BLaER1 treated with 17β-estradiol and CSF1 and Interleukin-3, amounts not matched to agents 10 nM and 100 nM (cell line): Measurements from ENCODE around the gene P4HA2.

Experiments used
- H3K27ac ChIP-seq, 11 experiments: shearing (Covaris generic); formaldehyde crosslinking; 2 replicates each; pipeline ENCODE4 v1.8.1; 2022
- H3K27me3 ChIP-seq, 11 experiments: shearing (Covaris generic); formaldehyde crosslinking; 2 replicates each; pipeline ENCODE4 v1.8.1; 2022
- H3K36me3 ChIP-seq, 11 experiments: shearing (Covaris generic); formaldehyde crosslinking; 2 replicates each; pipeline ENCODE4 v1.8.1; 2022
- H3K4me1 ChIP-seq, 10 experiments: shearing (Covaris generic); formaldehyde crosslinking; 2 replicates each; pipeline ENCODE4 v1.8.1; 2022
- H3K4me2 ChIP-seq, 11 experiments: shearing (Covaris generic); formaldehyde crosslinking; 2 replicates each; pipeline ENCODE4 v1.8.1; 2022
- H3K4me3 ChIP-seq, 10 experiments: shearing (Covaris generic); formaldehyde crosslinking; 2 replicates each; pipeline ENCODE4 v1.8.1; 2022
- H3K9ac ChIP-seq, 11 experiments: shearing (Covaris generic); formaldehyde crosslinking; 2 replicates each; pipeline ENCODE4 v1.8.1; 2022
- H3K9me3 ChIP-seq, 11 experiments: shearing (Covaris generic); formaldehyde crosslinking; replicated peaks in 1 of 11; 2 replicates each; pipeline ENCODE4 v1.8.1; 2022
- H4K20me1 ChIP-seq, 11 experiments: shearing (Covaris generic); formaldehyde crosslinking; 2 replicates each; pipeline ENCODE4 v1.8.1; 2022
- Cebpa-rat ChIP-seq, 11 experiments: shearing (Covaris generic); IDR thresholded peaks; 2 replicates each; pipeline ENCODE4 v1.8.1; 2022

Gene P4HA2

GRCh38 chr5:132239776-132240175 lies 12.1 kb upstream of the P4HA2 start:
- Histone ChIP-seq H3K27ac (no peak overlapping the region), H3K4me2 (no peak overlapping the region), H3K4me3 (no peak overlapping the region), H3K9me3 (peaks cover 18 to 39% (median 29%) of the 10 kb centered on the region in 11 experiments), H3K36me3 (no peaks in the 10 kb centered on the region), H3K4me1 (peaks cover 11 to 23% (median 17%) of the 10 kb centered on the region in 10 experiments; a peak in 16 of 20 replicates), H3K9ac (no peak overlapping the region), H4K20me1 (no peaks in the 10 kb centered on the region), H3K27me3 (no peaks in the 10 kb centered on the region)
- no peak for TF ChIP-seq Cebpa-rat (IDR thresholded peaks at IDR 0.05)

GRCh38 chr5:132238901-132239500 lies 11.3 kb upstream of the P4HA2 start:
- Histone ChIP-seq H3K27ac (no peak overlapping the region), H3K27me3 (no peaks in the 10 kb centered on the region), H3K4me1 (peaks cover 11 to 23% (median 17%) of the 10 kb centered on the region in 10 experiments; a peak in 16 of 20 replicates), H3K9ac (no peak overlapping the region), H3K9me3 (peaks cover 10 to 31% (median 21%) of the 10 kb centered on the region in 11 experiments), H4K20me1 (no peaks in the 10 kb centered on the region), H3K4me3 (no peak overlapping the region), H3K36me3 (no peaks in the 10 kb centered on the region), H3K4me2 (no peak overlapping the region)
- no peak for TF ChIP-seq Cebpa-rat (IDR thresholded peaks at IDR 0.05)

GRCh38 chr5:132238169-132238744 lies 10.6 kb upstream of the P4HA2 start:
- peaks cover 3 to 24% (median 14%) of the 10 kb centered on the region in 11 experiments; a peak in 19 of 22 replicates for H3K9me3 ChIP-seq
- H3K27me3 ChIP-seq = no peaks in the 10 kb centered on the region
- H3K36me3 ChIP-seq = no peaks in the 10 kb centered on the region
- H3K9ac ChIP-seq = no peak overlapping the region
- H4K20me1 ChIP-seq = no peaks in the 10 kb centered on the region
- TF ChIP-seq Cebpa-rat (IDR thresholded peaks at IDR 0.05) = no peak
- no peak overlapping the region for H3K4me3 ChIP-seq
- H3K27ac ChIP-seq = no peak overlapping the region
- H3K4me2 ChIP-seq = no peak overlapping the region
- H3K4me1 ChIP-seq = peaks cover 11 to 19% (median 14%) of the 10 kb centered on the region in 10 experiments; a peak in 16 of 20 replicates

- Histone ChIP-seq H4K20me1 (no peaks in the 10 kb centered on the region), H3K4me2 (no peak overlapping the region), H3K4me1 (peaks cover 10 to 17% (median 12%) of the 10 kb centered on the region in 10 experiments; a peak in 15 of 20 replicates), H3K4me3 (no peak overlapping the region), H3K27me3 (no peaks in the 10 kb centered on the region), H3K9ac (no peak overlapping the region), H3K27ac (no peak overlapping the region), H3K9me3 (peaks cover 0 to 21% (median 12%) of the 10 kb centered on the region in 11 experiments; a peak in 12 of 22 replicates), H3K36me3 (no peaks in the 10 kb centered on the region)
- no peak for TF ChIP-seq Cebpa-rat (IDR thresholded peaks at IDR 0.05)
These were observed 10.0 kb upstream of the P4HA2 start for GRCh38 chr5:132237670-132238069.

- H3K9me3 ChIP-seq = peaks cover 0 to 16% (median 11%) of the 10 kb centered on the region in 11 experiments; a peak in 12 of 22 replicates
- H3K4me1 ChIP-seq = peaks cover 10 to 23% (median 14%) of the 10 kb centered on the region in 10 experiments; a peak in 16 of 20 replicates
- no peak for TF ChIP-seq Cebpa-rat (IDR thresholded peaks at IDR 0.05)
- no peak overlapping the region for H3K9ac ChIP-seq
- H3K4me3 ChIP-seq = no peak overlapping the region
- H3K27me3 ChIP-seq = no peaks in the 10 kb centered on the region
- no peak overlapping the region for H3K4me2 ChIP-seq
- H4K20me1 ChIP-seq = no peaks in the 10 kb centered on the region
- no peak overlapping the region for H3K27ac ChIP-seq
- no peaks in the 10 kb centered on the region for H3K36me3 ChIP-seq
These were observed 9.5 kb upstream of the P4HA2 start for GRCh38 chr5:132237141-132237540.

- H4K20me1 ChIP-seq = no peaks in the 10 kb centered on the region
- H3K36me3 ChIP-seq = no peaks in the 10 kb centered on the region
- no peak overlapping the region for H3K27ac ChIP-seq
- H3K4me3 ChIP-seq = no peak overlapping the region
- H3K27me3 ChIP-seq = no peaks in the 10 kb centered on the region
- peak overlapping the region in 8 of 11 experiments; percentile 25 to 57 (median 47); a peak in 10 of 22 replicates for H3K4me2 ChIP-seq
- no peak overlapping the region for H3K9ac ChIP-seq
- H3K4me1 ChIP-seq = peaks cover 13 to 40% (median 28%) of the 10 kb centered on the region in 10 experiments
- no peaks in the 10 kb centered on the region; a peak in 2 of 22 replicates for H3K9me3 ChIP-seq
- no peak for TF ChIP-seq Cebpa-rat (IDR thresholded peaks at IDR 0.05)
These were observed 7.7 kb upstream of the P4HA2 start for GRCh38 chr5:132235340-132235739.

GRCh38 chr5:132234684-132235062 lies 7.0 kb upstream of the P4HA2 start:
- no peaks in the 10 kb centered on the region for H4K20me1 ChIP-seq
- H3K9me3 ChIP-seq = no peaks in the 10 kb centered on the region; a peak in 2 of 22 replicates
- H3K27me3 ChIP-seq = no peaks in the 10 kb centered on the region
- no peak overlapping the region for H3K9ac ChIP-seq
- H3K4me1 ChIP-seq = peaks cover 18 to 47% (median 34%) of the 10 kb centered on the region in 10 experiments
- no peak overlapping the region for H3K4me3 ChIP-seq
- H3K36me3 ChIP-seq = no peaks in the 10 kb centered on the region
- H3K27ac ChIP-seq = no peak overlapping the region
- no peak overlapping the region for H3K4me2 ChIP-seq
- no peak for TF ChIP-seq Cebpa-rat (IDR thresholded peaks at IDR 0.05)

- no peaks in the 10 kb centered on the region for H4K20me1 ChIP-seq
- no peaks in the 10 kb centered on the region; a peak in 2 of 22 replicates for H3K9me3 ChIP-seq
- H3K4me2 ChIP-seq = no peak overlapping the region
- peaks cover 24 to 53% (median 41%) of the 10 kb centered on the region in 10 experiments for H3K4me1 ChIP-seq
- no peak overlapping the region for H3K9ac ChIP-seq
- no peaks in the 10 kb centered on the region for H3K36me3 ChIP-seq
- H3K27me3 ChIP-seq = no peaks in the 10 kb centered on the region
- no peak for TF ChIP-seq Cebpa-rat (IDR thresholded peaks at IDR 0.05)
- H3K27ac ChIP-seq = no peak overlapping the region
- no peak overlapping the region for H3K4me3 ChIP-seq
These were observed 6.4 kb upstream of the P4HA2 start for GRCh38 chr5:132233811-132234683.

GRCh38 chr5:132233081-132233480 lies 5.4 kb upstream of the P4HA2 start:
- H3K4me1 ChIP-seq = peaks cover 26 to 63% (median 50%) of the 10 kb centered on the region in 10 experiments
- no peak for TF ChIP-seq Cebpa-rat (IDR thresholded peaks at IDR 0.05)
- no peak overlapping the region for H3K4me3 ChIP-seq
- H3K27me3 ChIP-seq = no peaks in the 10 kb centered on the region
- no peak overlapping the region for H3K4me2 ChIP-seq
- no peaks in the 10 kb centered on the region for H3K36me3 ChIP-seq
- H3K27ac ChIP-seq = no peak overlapping the region
- no peaks in the 10 kb centered on the region; a peak in 2 of 22 replicates for H3K9me3 ChIP-seq
- no peaks in the 10 kb centered on the region for H4K20me1 ChIP-seq
- no peak overlapping the region for H3K9ac ChIP-seq
